H1 (cell line): Measurements from ENCODE around the gene DUSP1.

Source experiments
- ATF2 ChIP-seq: IDR thresholded peaks from 2 replicates; pipeline ENCODE4 v1.6.1; 2012; ENCODE audit warnings: low read length, inconsistent platforms
- BCL11A ChIP-seq, 2 experiments: IDR thresholded peaks; one replicate each; pipeline ENCODE4 v1.6.1; 2011; ENCODE audit warnings: low read depth in 2 of 2, low read length in 2 of 2, mild to moderate bottlenecking in 2 of 2
- CBX5 ChIP-seq: fragments of 300-800, 300-1000 bp; sonication (generic); IDR thresholded peaks from 2 replicates; pipeline ENCODE4 v1.7.1; 2016; ENCODE audit warnings: antibody characterized with exemption, low read length, low read depth
- CBX8 ChIP-seq: fragments of 300-800, 300-1000 bp; sonication (generic); IDR thresholded peaks from 2 replicates; pipeline ENCODE4 v1.7.1; 2016; ENCODE audit warnings: low read depth, low read length, borderline replicate concordance
- CTCF ChIP-seq, 3 experiments: IDR thresholded peaks; 1 replicate in 2 of 3; 2 replicates in 1 of 3; pipeline versions ENCODE4 v1.5.1 to v1.6.1; 2011; ENCODE audit warnings: low read length in 3 of 3, mild to moderate bottlenecking in 3 of 3, inconsistent platforms in 2 of 3, low read depth in 1 of 3, moderate library complexity in 1 of 3; ENCODE audit not compliant: insufficient read depth in 1 of 3; ENCODE audit errors: control extremely low read depth in 1 of 3
- EP300 ChIP-seq, 2 experiments: IDR thresholded peaks; 1 replicate in 1 of 2; 2 replicates in 1 of 2; pipeline ENCODE4 v1.6.1; 2011 to 2012; ENCODE audit warnings: low read depth in 2 of 2, low read length in 2 of 2, mild to moderate bottlenecking in 2 of 2, borderline replicate concordance in 1 of 2, inconsistent platforms in 1 of 2, moderate library complexity in 1 of 2
- EZH2 ChIP-seq: fragments of 200-600 bp; sonication (generic); IDR thresholded peaks from 2 replicates; pipeline ENCODE4 v1.7.1; 2012; ENCODE audit warnings: low read depth, mild to moderate bottlenecking, moderate library complexity, low read length, inconsistent platforms; ENCODE audit not compliant: severe bottlenecking
- FOSL1 ChIP-seq: IDR thresholded peaks from 2 replicates; pipeline ENCODE4 v1.6.1; 2011; ENCODE audit warnings: mild to moderate bottlenecking, low read depth, low read length, moderate library complexity; ENCODE audit not compliant: insufficient read depth
- HDAC2 ChIP-seq, 2 experiments: fragments of 300-600 bp in 1 of 2; sonication (generic) in 1 of 2; IDR thresholded peaks; 2 replicates each; pipeline ENCODE4 v1.6.1; 2011 to 2012; ENCODE audit warnings: low read depth in 2 of 2, low read length in 2 of 2, mild to moderate bottlenecking in 2 of 2, moderate library complexity in 2 of 2, borderline replicate concordance in 1 of 2, inconsistent platforms in 1 of 2
- POLR2A ChIP-seq, 2 experiments: IDR thresholded peaks; 1 replicate in 1 of 2; 2 replicates in 1 of 2; pipeline ENCODE4 v1.6.1; 2011; ENCODE audit warnings: low read depth in 2 of 2, low read length in 2 of 2, mild to moderate bottlenecking in 2 of 2; ENCODE audit errors: control extremely low read depth in 1 of 2
- RAD21 ChIP-seq, 2 experiments: IDR thresholded peaks in 1 of 2; conservative IDR thresholded peaks in 1 of 2; 2 replicates each; pipeline ENCODE4 v1.6.1; 2011; ENCODE audit warnings: low read depth in 2 of 2, low read length in 2 of 2, improper control_type of control experiment in 1 of 2, inconsistent platforms in 1 of 2, mild to moderate bottlenecking in 1 of 2, moderate library complexity in 1 of 2

GRCh38 chr5:172775326-172776234, 4.6 kb upstream of the DUSP1 start:
- no peak for TF ChIP-seq CTCF (IDR thresholded peaks at IDR 0.05; ENCODE audit: control extremely low read depth in 1 of 3, insufficient read depth in 1 of 3, low read depth in 1 of 3, low read length in 3 of 3)
- no peak for TF ChIP-seq EZH2
- TF ChIP-seq FOSL1, result no peak
- TF ChIP-seq BCL11A (IDR thresholded peaks at IDR 0.05; ENCODE audit: low read depth in 2 of 2, low read length in 2 of 2), result no peak
- TF ChIP-seq EP300 (IDR thresholded peaks at IDR 0.05; ENCODE audit: borderline replicate concordance in 1 of 2, low read depth in 2 of 2, low read length in 2 of 2), result no peak
- TF ChIP-seq CBX5, result no peak
- no peak for TF ChIP-seq HDAC2 (IDR thresholded peaks at IDR 0.05; ENCODE audit: borderline replicate concordance in 1 of 2, low read depth in 2 of 2, low read length in 2 of 2)
- no peak for TF ChIP-seq POLR2A (IDR thresholded peaks at IDR 0.05; ENCODE audit: control extremely low read depth in 1 of 2, low read depth in 2 of 2, low read length in 2 of 2)
- TF ChIP-seq CBX8, result no peak
- TF ChIP-seq RAD21 (IDR thresholded peaks at IDR 0.05 in 1 of 2, conservative IDR thresholded peaks at IDR 0.05 in 1 of 2; ENCODE audit: low read depth in 2 of 2, low read length in 2 of 2), result no peak
- no peak for TF ChIP-seq ATF2
